ENCODE results near the gene NYNRIN.

DNA sequence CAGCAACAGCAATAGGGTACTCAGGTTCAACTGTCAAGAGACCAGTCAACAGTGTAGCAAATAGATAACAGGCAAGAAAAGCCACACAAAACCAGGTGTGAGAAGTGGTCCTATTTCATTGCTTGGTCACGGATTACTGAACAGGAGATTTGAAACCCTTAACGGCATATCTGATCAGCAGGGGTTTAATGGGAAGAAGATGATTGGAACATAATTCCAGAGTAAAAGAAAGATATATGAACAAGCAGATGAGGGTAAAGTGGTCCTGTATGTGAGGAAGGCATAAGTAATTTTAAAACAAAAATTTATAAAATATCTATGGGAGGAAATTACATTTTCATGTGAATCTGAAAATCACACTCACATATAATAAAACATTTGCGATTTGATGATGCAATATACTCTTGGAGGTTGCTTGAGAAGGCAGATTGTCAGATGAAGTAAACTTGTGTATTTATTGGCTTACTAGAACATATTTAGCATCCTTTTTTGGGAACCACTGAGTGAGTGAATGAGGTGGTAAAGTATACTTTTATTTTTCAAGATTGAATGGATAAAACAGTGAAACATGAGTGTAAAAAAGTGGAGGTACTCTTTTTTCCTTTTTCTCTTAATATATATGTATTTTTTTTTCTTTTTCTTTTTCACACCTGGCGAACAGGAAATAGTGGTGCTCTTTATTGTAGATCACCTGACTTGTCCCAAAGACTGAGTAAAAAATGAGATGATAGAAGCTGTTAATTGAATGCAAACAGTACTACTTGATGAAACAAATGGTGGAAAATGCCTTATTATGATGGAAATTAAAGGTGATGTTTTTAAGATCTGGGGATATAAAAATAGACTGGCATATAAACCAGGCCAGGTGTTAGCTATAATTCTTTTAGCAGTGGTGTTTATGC, 65.3 kb downstream of the NYNRIN start:
- TF ChIP-seq, protein P1, sequence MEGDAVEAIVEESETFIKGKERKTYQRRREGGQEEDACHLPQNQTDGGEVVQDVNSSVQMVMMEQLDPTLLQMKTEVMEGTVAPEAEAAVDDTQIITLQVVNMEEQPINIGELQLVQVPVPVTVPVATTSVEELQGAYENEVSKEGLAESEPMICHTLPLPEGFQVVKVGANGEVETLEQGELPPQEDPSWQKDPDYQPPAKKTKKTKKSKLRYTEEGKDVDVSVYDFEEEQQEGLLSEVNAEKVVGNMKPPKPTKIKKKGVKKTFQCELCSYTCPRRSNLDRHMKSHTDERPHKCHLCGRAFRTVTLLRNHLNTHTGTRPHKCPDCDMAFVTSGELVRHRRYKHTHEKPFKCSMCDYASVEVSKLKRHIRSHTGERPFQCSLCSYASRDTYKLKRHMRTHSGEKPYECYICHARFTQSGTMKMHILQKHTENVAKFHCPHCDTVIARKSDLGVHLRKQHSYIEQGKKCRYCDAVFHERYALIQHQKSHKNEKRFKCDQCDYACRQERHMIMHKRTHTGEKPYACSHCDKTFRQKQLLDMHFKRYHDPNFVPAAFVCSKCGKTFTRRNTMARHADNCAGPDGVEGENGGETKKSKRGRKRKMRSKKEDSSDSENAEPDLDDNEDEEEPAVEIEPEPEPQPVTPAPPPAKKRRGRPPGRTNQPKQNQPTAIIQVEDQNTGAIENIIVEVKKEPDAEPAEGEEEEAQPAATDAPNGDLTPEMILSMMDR (IDR thresholded peaks at IDR 0.05; ENCODE audit: control extremely low read depth in 1 of 3, insufficient read depth in 1 of 3, low read depth in 1 of 3, low read length in 3 of 3), result no peak
- TF ChIP-seq TAF1 (IDR thresholded peaks at IDR 0.05; ENCODE audit: low read depth, low read length), result no peak
- TF ChIP-seq ZNF274 (IDR thresholded peaks at IDR 0.05; ENCODE audit: borderline replicate concordance, extremely low read depth, low read length), result no peak
- TF ChIP-seq JUN (IDR thresholded peaks at IDR 0.05; ENCODE audit: low read depth, low read length), result no peak
- no peak for TF ChIP-seq YY1 (IDR thresholded peaks at IDR 0.05; ENCODE audit: low read depth, low read length)
- TF ChIP-seq SRF (IDR thresholded peaks at IDR 0.05; ENCODE audit: low read depth, low read length), result no peak
- no peak for TF ChIP-seq NRF1 (IDR thresholded peaks at IDR 0.05; ENCODE audit: low read depth, low read length)
- TF ChIP-seq, protein P2, sequence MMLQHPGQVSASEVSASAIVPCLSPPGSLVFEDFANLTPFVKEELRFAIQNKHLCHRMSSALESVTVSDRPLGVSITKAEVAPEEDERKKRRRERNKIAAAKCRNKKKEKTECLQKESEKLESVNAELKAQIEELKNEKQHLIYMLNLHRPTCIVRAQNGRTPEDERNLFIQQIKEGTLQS (IDR thresholded peaks at IDR 0.05; ENCODE audit: insufficient read depth, low read depth, low read length), result no peak
- no peak for TF ChIP-seq RFX5 (IDR thresholded peaks at IDR 0.05; ENCODE audit: borderline replicate concordance, low read depth, low read length)
- TF ChIP-seq CEBPB (IDR thresholded peaks at IDR 0.05; ENCODE audit: low read depth, low read length), result no peak
- TF ChIP-seq MAFK (IDR thresholded peaks at IDR 0.05; ENCODE audit: low read depth, low read length), result no peak

Data from H1 (cell line).